IPS-18a (cell line): ENCODE data around the gene LY6G5C.

Source experiments
- H3K27ac ChIP-seq: one replicate; pipeline ENCODE4 v1.5.1; 2013; ENCODE audit warnings: low read length
- H3K27me3 ChIP-seq: one replicate; pipeline ENCODE4 v1.6.1; 2013; ENCODE audit warnings: mild to moderate bottlenecking, low read length; ENCODE audit not compliant: control insufficient read depth, insufficient read depth
- H3K36me3 ChIP-seq: one replicate; pipeline ENCODE4 v1.6.1; 2013; ENCODE audit warnings: low read depth, low read length; ENCODE audit not compliant: control insufficient read depth
- H3K4me1 ChIP-seq: one replicate; pipeline ENCODE4 v1.6.1; 2013; ENCODE audit warnings: low read depth, low read length; ENCODE audit not compliant: control insufficient read depth
- H3K4me3 ChIP-seq: one replicate; pipeline ENCODE4 v1.5.1; 2013; ENCODE audit warnings: low read length
- H3K9ac ChIP-seq: one replicate; pipeline ENCODE4 v1.6.1; 2013; ENCODE audit warnings: mild to moderate bottlenecking, low read length, moderate library complexity
- H3K9me3 ChIP-seq: one replicate; pipeline ENCODE4 v1.6.1; 2013; ENCODE audit warnings: low read depth, low read length; ENCODE audit not compliant: control insufficient read depth

The LY6G5C gene

GRCh38 chr6:31697555-31697954, 16.7 kb upstream of the LY6G5C start:
- H3K4me1 ChIP-seq: no peaks in the 10 kb centered on the region
- no peak overlapping the region for H3K4me3 ChIP-seq
- H3K9ac ChIP-seq: no peak overlapping the region
- peaks cover 13% of the 10 kb centered on the region for H3K36me3 ChIP-seq
- no peak overlapping the region for H3K27ac ChIP-seq
- H3K27me3 ChIP-seq: no peaks in the 10 kb centered on the region
- no peaks in the 10 kb centered on the region for H3K9me3 ChIP-seq

GRCh38 chr6:31693535-31693934, 12.7 kb upstream of the LY6G5C start:
- H3K27ac ChIP-seq: no peak overlapping the region
- H3K36me3 ChIP-seq: peaks cover 16% of the 10 kb centered on the region
- H3K9me3 ChIP-seq: no peaks in the 10 kb centered on the region
- no peaks in the 10 kb centered on the region for H3K27me3 ChIP-seq
- H3K4me3 ChIP-seq: no peak overlapping the region
- no peak overlapping the region for H3K9ac ChIP-seq
- no peaks in the 10 kb centered on the region for H3K4me1 ChIP-seq

GRCh38 chr6:31692886-31693285, 12.0 kb upstream of the LY6G5C start:
- H3K9ac ChIP-seq: no peak overlapping the region
- H3K27ac ChIP-seq: no peak overlapping the region
- H3K36me3 ChIP-seq: peaks cover 16% of the 10 kb centered on the region
- H3K9me3 ChIP-seq: no peaks in the 10 kb centered on the region
- H3K4me1 ChIP-seq: no peaks in the 10 kb centered on the region
- H3K4me3 ChIP-seq: no peak overlapping the region
- H3K27me3 ChIP-seq: no peaks in the 10 kb centered on the region

- Histone ChIP-seq H3K4me1 (no peaks in the 10 kb centered on the region), H3K27ac (no peak overlapping the region), H3K9me3 (no peaks in the 10 kb centered on the region), H3K9ac (no peak overlapping the region), H3K4me3 (no peak overlapping the region), H3K36me3 (peaks cover 16% of the 10 kb centered on the region), H3K27me3 (no peaks in the 10 kb centered on the region)
These were observed 11.5 kb upstream of the LY6G5C start for GRCh38 chr6:31692353-31692752.

GRCh38 chr6:31691564-31692108, 10.8 kb upstream of the LY6G5C start:
- H3K36me3 ChIP-seq: peaks cover 14% of the 10 kb centered on the region

GRCh38 chr6:31691078-31691463, 10.2 kb upstream of the LY6G5C start:
- H3K27me3 ChIP-seq: no peaks in the 10 kb centered on the region
- no peaks in the 10 kb centered on the region for H3K9me3 ChIP-seq
- no peak overlapping the region for H3K4me3 ChIP-seq
- H3K9ac ChIP-seq: no peak overlapping the region
- no peak overlapping the region for H3K27ac ChIP-seq
- H3K36me3 ChIP-seq: peaks cover 12% of the 10 kb centered on the region
- no peaks in the 10 kb centered on the region for H3K4me1 ChIP-seq

More at GRCh38 chr6:31691564-31692108, 10.8 kb upstream of the LY6G5C start:
- no peak overlapping the region for H3K27ac ChIP-seq
- no peak overlapping the region for H3K9ac ChIP-seq
- H3K27me3 ChIP-seq: no peaks in the 10 kb centered on the region
- H3K4me1 ChIP-seq: no peaks in the 10 kb centered on the region
- no peaks in the 10 kb centered on the region for H3K9me3 ChIP-seq
- H3K4me3 ChIP-seq: no peak overlapping the region

- Histone ChIP-seq H3K4me3 (no peak overlapping the region), H3K27me3 (no peaks in the 10 kb centered on the region), H3K36me3 (peaks cover 12% of the 10 kb centered on the region), H3K9ac (no peak overlapping the region), H3K9me3 (no peaks in the 10 kb centered on the region), H3K4me1 (no peaks in the 10 kb centered on the region), H3K27ac (no peak overlapping the region)
These were observed 9.6 kb upstream of the LY6G5C start for GRCh38 chr6:31690231-31691077.

- H3K27ac ChIP-seq: no peak overlapping the region
- H3K27me3 ChIP-seq: no peaks in the 10 kb centered on the region
- H3K36me3 ChIP-seq: peaks cover 5% of the 10 kb centered on the region
- H3K9me3 ChIP-seq: no peaks in the 10 kb centered on the region
- no peak overlapping the region for H3K9ac ChIP-seq
- H3K4me1 ChIP-seq: no peaks in the 10 kb centered on the region
- H3K4me3 ChIP-seq: no peak overlapping the region
These were observed 8.6 kb upstream of the LY6G5C start for GRCh38 chr6:31689249-31690110.

- H3K4me3 ChIP-seq: no peak overlapping the region
These were observed 7.2 kb upstream of the LY6G5C start for GRCh38 chr6:31687860-31688693.

GRCh38 chr6:31687321-31687720, 6.5 kb upstream of the LY6G5C start:
- H3K36me3 ChIP-seq: peaks cover 2% of the 10 kb centered on the region

More at GRCh38 chr6:31687860-31688693, 7.2 kb upstream of the LY6G5C start:
- Histone ChIP-seq H3K27ac (no peak overlapping the region), H3K9ac (no peak overlapping the region), H3K4me1 (peaks cover 5% of the 10 kb centered on the region), H3K36me3 (peaks cover 3% of the 10 kb centered on the region), H3K27me3 (no peaks in the 10 kb centered on the region), H3K9me3 (no peaks in the 10 kb centered on the region)

GRCh38 chr6:31686483-31686882, 5.6 kb upstream of the LY6G5C start:
- Histone ChIP-seq H3K36me3 (peaks cover 2% of the 10 kb centered on the region), H3K27ac (no peak overlapping the region), H3K4me3 (no peak overlapping the region), H3K4me1 (peaks cover 5% of the 10 kb centered on the region), H3K27me3 (peaks cover 15% of the 10 kb centered on the region), H3K9me3 (no peaks in the 10 kb centered on the region), H3K9ac (no peak overlapping the region)

More at GRCh38 chr6:31687321-31687720, 6.5 kb upstream of the LY6G5C start:
- Histone ChIP-seq H3K27ac (no peak overlapping the region), H3K4me1 (peaks cover 5% of the 10 kb centered on the region), H3K9ac (no peak overlapping the region), H3K27me3 (peaks cover 6% of the 10 kb centered on the region), H3K9me3 (no peaks in the 10 kb centered on the region), H3K4me3 (no peak overlapping the region)
